ENCODE measurements around the gene MIB2. TPM values are rescaled to one million over a fixed set of nuclear protein-coding genes. Genes with fewer than 3 reads are reported as not detected.
"Not testable (repeated sequence)": the region's sequence is repeated elsewhere in the genome, so short reads cannot be mapped to it uniquely, and the experiment has no call there.

The MIB2 gene
- total RNA-seq, 2 experiments from 2014 or later = 40.0 to 48.3 TPM

- DNase-seq (no peak), ATAC-seq (no peak)
- Mint-ChIP-seq H3K4me3 (no peak overlapping the region), H3K9me3 (ENCODE audit: low read depth) (no peaks in the 10 kb centered on the region), H3K27me3 (peaks cover 14% of the 10 kb centered on the region), H3K36me3 (no peaks in the 10 kb centered on the region), H3K4me1 (peaks cover 5% of the 10 kb centered on the region), H3K27ac (no peak overlapping the region)
- CTCF ChIA-PET = no interaction called here
Observed at GRCh38 chr1:1593834-1594601, 21.3 kb upstream of the MIB2 start.

GRCh38 chr1:1594602-1595260 is 20.6 kb upstream of the MIB2 start:
- no peaks in the 10 kb centered on the region for H3K9me3 Mint-ChIP-seq (ENCODE audit: low read depth)
- ATAC-seq = peak; percentile 29
- H3K4me1 Mint-ChIP-seq = peaks cover 6% of the 10 kb centered on the region
- H3K27me3 Mint-ChIP-seq = peaks cover 17% of the 10 kb centered on the region
- no peak for DNase-seq
- H3K4me3 Mint-ChIP-seq = no peak overlapping the region
- no peaks in the 10 kb centered on the region for H3K36me3 Mint-ChIP-seq
- H3K27ac Mint-ChIP-seq = no peak overlapping the region
- CTCF ChIA-PET = no interaction called here

GRCh38 chr1:1595341-1595740 is 20.0 kb upstream of the MIB2 start:
- ATAC-seq; H3K27ac Mint-ChIP-seq; DNase-seq; H3K36me3 Mint-ChIP-seq; H3K4me3 Mint-ChIP-seq; H3K4me1 Mint-ChIP-seq; H3K9me3 Mint-ChIP-seq (ENCODE audit: low read depth); CTCF ChIA-PET: not testable (repeated sequence)
- peaks cover 17% of the 10 kb centered on the region for H3K27me3 Mint-ChIP-seq

DNA sequence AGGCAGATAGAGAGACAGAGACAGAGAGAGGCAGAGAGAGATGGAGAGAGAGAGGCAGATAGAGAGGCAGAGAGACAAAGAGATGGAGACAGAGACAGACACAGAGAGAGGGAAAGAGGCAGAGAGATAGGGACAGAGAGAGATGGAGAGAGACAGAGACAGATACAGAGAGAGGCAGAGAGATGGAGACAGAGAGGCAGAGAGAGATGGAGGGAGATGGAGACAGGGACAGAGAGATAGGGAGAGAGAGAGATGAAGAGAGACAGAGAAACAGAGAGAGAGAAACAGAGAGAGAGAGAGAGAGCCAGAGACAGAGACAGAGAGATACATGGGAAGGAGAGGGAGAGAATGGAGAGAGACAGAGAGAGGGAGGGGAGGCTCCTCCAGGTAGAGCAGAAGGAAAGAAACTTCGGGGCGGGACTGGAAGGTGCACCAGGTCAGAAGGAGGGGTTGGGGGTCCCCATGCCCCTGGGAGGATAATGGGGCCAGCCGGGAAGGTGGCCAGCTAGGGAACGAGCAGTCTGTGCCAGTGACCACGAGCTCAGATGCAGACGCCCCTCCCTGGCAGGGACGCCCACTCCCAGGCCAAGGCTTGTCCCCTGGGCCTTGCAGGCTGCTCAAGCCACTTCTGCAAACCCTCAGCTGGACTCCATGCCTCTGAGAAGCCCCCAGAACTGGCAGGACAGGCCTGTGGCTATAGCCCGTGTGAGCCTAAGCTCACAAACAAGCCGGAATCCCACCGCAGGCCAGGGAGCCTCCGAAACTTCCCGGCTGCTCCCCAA is 18.6 kb upstream of the MIB2 start:
- Mint-ChIP-seq H3K4me1 (peaks cover 6% of the 10 kb centered on the region), H3K36me3 (no peaks in the 10 kb centered on the region), H3K9me3 (ENCODE audit: low read depth) (no peaks in the 10 kb centered on the region)

GRCh38 chr1:1597275-1597930 is 17.9 kb upstream of the MIB2 start:
- ATAC-seq (peak; percentile 25), DNase-seq (no peak)
- Mint-ChIP-seq H3K27me3 (peaks cover 19% of the 10 kb centered on the region), H3K4me1 (peaks cover 6% of the 10 kb centered on the region), H3K9me3 (ENCODE audit: low read depth) (no peaks in the 10 kb centered on the region), H3K27ac (no peak overlapping the region), H3K36me3 (no peaks in the 10 kb centered on the region), H3K4me3 (no peak overlapping the region)
- CTCF ChIA-PET = interaction anchor here (1.2 to 1.3 kb wide), 3 partner anchors 16 to 81 kb away, joined by 3 to 5 read pairs (median 4); no protein-coding TSS in a partner anchor

More for the DNA sequence above, 18.6 kb upstream of the MIB2 start:
- no peak for DNase-seq
- ATAC-seq = no peak
- Mint-ChIP-seq H3K4me3 (no peak overlapping the region), H3K27me3 (peaks cover 21% of the 10 kb centered on the region), H3K27ac (no peak overlapping the region)
- CTCF ChIA-PET = interaction anchor here (1.2 to 1.3 kb wide), 3 partner anchors 17 to 82 kb away, joined by 3 to 5 read pairs (median 4); no protein-coding TSS in a partner anchor

- Mint-ChIP-seq H3K27me3 (peaks cover 19% of the 10 kb centered on the region), H3K36me3 (no peaks in the 10 kb centered on the region), H3K4me3 (no peak overlapping the region), H3K9me3 (ENCODE audit: low read depth) (no peaks in the 10 kb centered on the region), H3K27ac (no peak overlapping the region), H3K4me1 (peaks cover 6% of the 10 kb centered on the region)
- DNase-seq (no peak), ATAC-seq (no peak)
- CTCF ChIA-PET = interaction anchor here (1.2 kb wide), 1 partner anchor 81 kb away, joined by 3 read pairs; no protein-coding TSS in a partner anchor
Observed at GRCh38 chr1:1598051-1598719, 17.1 kb upstream of the MIB2 start.

DNA sequence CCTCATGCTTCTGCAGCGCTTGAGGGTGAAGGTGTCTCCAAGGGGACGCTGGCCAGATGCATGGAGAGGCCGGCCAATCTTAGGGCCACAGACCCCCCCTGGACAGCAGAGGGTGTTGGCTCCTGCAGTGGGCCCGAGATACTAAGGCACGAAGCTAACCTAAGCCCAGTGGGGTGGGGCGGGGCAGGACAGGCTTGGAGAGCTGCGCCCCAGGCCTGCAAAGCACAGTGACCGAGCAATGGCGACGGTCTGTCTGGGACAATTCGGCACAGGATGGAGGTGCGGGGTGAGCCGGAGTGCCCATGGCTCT is 16.6 kb upstream of the MIB2 start:
- Mint-ChIP-seq H3K9me3 (ENCODE audit: low read depth) (no peaks in the 10 kb centered on the region), H3K27me3 (peaks cover 19% of the 10 kb centered on the region), H3K27ac (no peak overlapping the region), H3K4me3 (peak overlapping the region; percentile 40), H3K4me1 (peaks cover 6% of the 10 kb centered on the region), H3K36me3 (no peaks in the 10 kb centered on the region)
- no peak for ATAC-seq
- no peak for DNase-seq
- CTCF ChIA-PET = no interaction called here

GRCh38 chr1:1599030-1599934 is 16.0 kb upstream of the MIB2 start:
- H3K4me3 Mint-ChIP-seq = peak overlapping the region; percentile 40
- H3K9me3 Mint-ChIP-seq (ENCODE audit: low read depth) = no peaks in the 10 kb centered on the region
- peaks cover 6% of the 10 kb centered on the region for H3K4me1 Mint-ChIP-seq
- ATAC-seq (peak; percentile 65), DNase-seq (no peak)
- CTCF ChIA-PET = no interaction called here
- H3K27me3 Mint-ChIP-seq = peaks cover 19% of the 10 kb centered on the region
- no peaks in the 10 kb centered on the region for H3K36me3 Mint-ChIP-seq
- no peak overlapping the region for H3K27ac Mint-ChIP-seq

GRCh38 chr1:1599935-1600860 is 15.1 kb upstream of the MIB2 start, which contains the start of gene FNDC10:
Gene FNDC10, minus strand, starts transcription at chr1:1600135. Its CDS starts 120 bp downstream, at chr1:1600015.
- H3K4me1 Mint-ChIP-seq = peaks cover 6% of the 10 kb centered on the region
- H3K27ac Mint-ChIP-seq = no peak within 1 kb of the TSS
- peaks cover 19% of the 10 kb centered on the region for H3K27me3 Mint-ChIP-seq
- no peaks in the 10 kb centered on the region for H3K36me3 Mint-ChIP-seq
- H3K9me3 Mint-ChIP-seq (ENCODE audit: low read depth) = no peaks in the 10 kb centered on the region
- CTCF ChIA-PET = no interaction called here
- DNase-seq = no peak
- ATAC-seq = no peak
- peak within 1 kb of the TSS; percentile 48 for H3K4me3 Mint-ChIP-seq

DNA sequence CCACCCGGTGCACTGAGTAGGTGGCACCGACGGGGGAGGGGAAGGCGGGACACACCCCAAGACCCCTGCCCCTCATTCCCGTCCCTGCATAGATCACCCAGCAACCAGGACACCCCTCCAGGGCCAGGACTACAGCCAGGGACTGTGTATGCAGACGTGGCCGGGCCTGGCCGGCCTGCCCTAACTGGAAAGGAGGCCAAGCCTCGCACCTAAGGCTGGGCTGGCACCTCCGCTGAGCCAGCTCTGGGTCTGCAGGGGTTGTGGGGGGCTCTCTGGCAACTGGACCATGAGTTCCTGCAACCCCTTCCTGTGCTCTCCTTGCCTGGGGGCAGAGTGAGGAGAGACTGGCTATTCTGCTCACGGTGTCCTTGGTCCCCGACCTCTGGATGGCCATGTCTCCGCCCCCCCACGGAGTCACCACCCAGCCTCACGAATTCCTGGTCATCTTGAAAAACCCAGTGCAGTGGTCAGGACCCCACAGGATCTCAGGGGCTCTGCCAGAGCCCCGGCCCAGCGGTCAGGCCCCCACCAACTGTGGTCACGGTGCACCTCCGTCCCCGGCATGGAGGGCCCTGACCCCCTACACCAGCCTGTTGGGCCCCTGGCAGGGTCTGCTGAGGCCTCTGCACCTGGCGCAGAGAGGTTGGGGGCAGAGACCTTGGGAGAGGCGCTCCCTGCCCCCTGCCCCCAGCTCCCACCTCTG is 14.3 kb upstream of the MIB2 start:
- no peak overlapping the region for H3K27ac Mint-ChIP-seq
- H3K4me1 Mint-ChIP-seq = peaks cover 6% of the 10 kb centered on the region
- ATAC-seq (no peak), DNase-seq (no peak)
- peak overlapping the region; percentile 48 for H3K4me3 Mint-ChIP-seq
- H3K27me3 Mint-ChIP-seq = peaks cover 19% of the 10 kb centered on the region
- CTCF ChIA-PET = no interaction called here
- H3K36me3 Mint-ChIP-seq = no peaks in the 10 kb centered on the region
- H3K9me3 Mint-ChIP-seq (ENCODE audit: low read depth) = no peaks in the 10 kb centered on the region
